Measurements from ENCODE around the gene IMPG1.
A peak's percentile ranks its signal among the peaks of the same experiment; 100 is the strongest.

IMPG1 gene

DNA sequence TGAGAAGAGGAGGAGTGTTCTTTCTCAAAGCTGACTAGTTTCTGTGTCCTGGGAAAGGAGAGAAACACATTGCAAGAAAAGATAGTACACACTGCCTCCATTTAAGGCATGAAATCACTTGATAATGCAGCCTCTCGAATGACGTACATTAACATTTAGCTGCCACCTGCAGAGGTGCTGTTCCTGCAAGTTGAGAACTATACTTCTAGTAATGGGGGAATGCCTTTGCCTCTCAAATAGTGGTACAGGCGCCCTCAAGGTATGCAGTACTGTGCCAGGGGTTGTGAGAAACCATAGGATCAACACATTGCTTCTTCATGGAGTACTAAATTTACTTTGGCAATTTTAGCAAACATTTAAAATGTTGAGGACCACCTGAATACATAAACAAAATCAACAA is 20.1 kb downstream of the IMPG1 start:
- no peak overlapping the region for H3K4me2 ChIP-seq (ENCODE audit: low read length, poor library complexity, severe bottlenecking)
- H3K4ac ChIP-seq (ENCODE audit: low read depth in 1 of 2, low read length in 2 of 2), result no peak overlapping the region
- H2BK15ac ChIP-seq (ENCODE audit: low read depth, poor library complexity, severe bottlenecking), result no peak overlapping the region
- no peak overlapping the region for H2BK120ac ChIP-seq (ENCODE audit: low read depth, low read length)
- H4K8ac ChIP-seq (ENCODE audit: low read length), result no peak overlapping the region
- no peak overlapping the region for H4K91ac ChIP-seq (ENCODE audit: low read length)
- no peak overlapping the region for H2BK5ac ChIP-seq (ENCODE audit: low read depth, low read length, poor library complexity, severe bottlenecking)
- 58% methylated on average over 2 of the region's 3 CpGs for WGBS
- H3K4me1 ChIP-seq (ENCODE audit: control insufficient read depth, insufficient read depth, low read depth, low read length), result no peaks in the 10 kb centered on the region
- no peak overlapping the region for H3K14ac ChIP-seq (ENCODE audit: low read length in 2 of 2)
- no peak overlapping the region for H3K27ac ChIP-seq (ENCODE audit: low read length, poor library complexity, severe bottlenecking)
- no peak overlapping the region for H3K9ac ChIP-seq (ENCODE audit: low read length)
- no peaks in the 10 kb centered on the region for H3K79me1 ChIP-seq (replicated peaks; ENCODE audit: low read length, poor library complexity, severe bottlenecking)
- H3K18ac ChIP-seq (ENCODE audit: low read depth in 1 of 2, low read length in 2 of 2), result no peak overlapping the region
- no peak overlapping the region for H3K4me3 ChIP-seq (ENCODE audit: insufficient read depth in 1 of 2, low read depth in 1 of 2, low read length in 2 of 2)
- no peaks in the 10 kb centered on the region for H3K27me3 ChIP-seq (ENCODE audit: control insufficient read depth in 1 of 2, insufficient read depth in 1 of 2, low read length in 2 of 2)
- no peak overlapping the region for H2AK5ac ChIP-seq (ENCODE audit: low read length, severe bottlenecking)
- H2AFZ ChIP-seq (ENCODE audit: low read depth, low read length), result no peak overlapping the region
- no peaks in the 10 kb centered on the region for H3K9me3 ChIP-seq (ENCODE audit: control insufficient read depth, low read length)
- H3K23ac ChIP-seq (ENCODE audit: low read length in 2 of 2), result no peak overlapping the region
- H3K36me3 ChIP-seq (ENCODE audit: control insufficient read depth in 1 of 2, insufficient read depth in 2 of 2, low read depth in 1 of 2, low read length in 2 of 2), result no peaks in the 10 kb centered on the region
- no peak for DNase-seq
- no peak overlapping the region for H2BK12ac ChIP-seq (ENCODE audit: low read length in 2 of 2)

DNA sequence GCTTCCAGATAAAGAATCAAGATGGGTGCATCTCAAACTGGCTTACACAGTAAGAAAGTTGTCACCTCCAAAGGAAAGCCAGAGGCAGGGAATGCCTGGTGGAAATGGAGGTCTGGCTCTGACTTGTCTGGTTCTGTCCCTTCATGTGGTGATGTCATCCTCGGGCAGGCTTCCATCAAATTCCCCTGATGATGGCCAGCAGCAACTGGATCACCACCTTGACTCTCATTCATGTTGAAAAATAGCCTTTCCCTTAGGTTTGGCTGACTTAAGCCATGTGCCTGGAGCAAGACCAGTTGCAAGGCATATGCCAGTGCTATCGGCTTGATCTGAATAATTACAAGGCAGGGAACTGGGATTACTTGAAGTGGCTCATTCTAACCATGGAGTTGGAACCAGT is 28.8 kb downstream of the IMPG1 start:
- no peak overlapping the region for H3K23ac ChIP-seq (ENCODE audit: low read length in 2 of 2)

DNA sequence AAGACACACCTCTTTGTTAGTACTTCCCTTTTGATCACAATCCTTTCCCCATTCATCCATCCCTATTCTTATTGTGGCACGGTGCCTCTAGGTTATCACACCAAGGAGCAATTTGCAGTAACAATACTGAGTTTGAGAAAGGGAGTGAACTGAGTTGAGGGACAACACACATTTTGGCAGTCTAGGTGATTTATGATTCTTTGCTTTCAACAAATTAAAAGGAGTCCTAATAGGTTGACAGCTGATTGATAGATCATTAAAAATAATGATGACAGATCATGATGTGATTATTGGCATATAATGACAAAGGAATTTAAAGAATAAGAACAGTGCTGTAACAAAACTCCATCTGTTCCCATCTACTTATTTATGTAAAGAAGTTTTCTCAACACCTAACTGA is 36.7 kb downstream of the IMPG1 start:
- WGBS, result 89% methylated on average over 1 of the region's 1 CpG
- no peaks in the 10 kb centered on the region for H3K4me1 ChIP-seq (ENCODE audit: control insufficient read depth, insufficient read depth, low read depth, low read length)
- no peaks in the 10 kb centered on the region for H3K9me3 ChIP-seq (ENCODE audit: control insufficient read depth, low read length)
- no peak overlapping the region for H3K23ac ChIP-seq (ENCODE audit: low read length in 2 of 2)
- no peak overlapping the region for H3K9ac ChIP-seq (ENCODE audit: low read length)
- no peak overlapping the region for H3K4me2 ChIP-seq (ENCODE audit: low read length, poor library complexity, severe bottlenecking)
- H2BK5ac ChIP-seq (ENCODE audit: low read depth, low read length, poor library complexity, severe bottlenecking), result no peak overlapping the region
- H3K18ac ChIP-seq (ENCODE audit: low read depth in 1 of 2, low read length in 2 of 2), result no peak overlapping the region
- H3K36me3 ChIP-seq (ENCODE audit: control insufficient read depth in 1 of 2, insufficient read depth in 2 of 2, low read depth in 1 of 2, low read length in 2 of 2), result no peaks in the 10 kb centered on the region
- H3K27ac ChIP-seq (ENCODE audit: low read length, poor library complexity, severe bottlenecking), result no peak overlapping the region
- H2BK12ac ChIP-seq (ENCODE audit: low read length in 2 of 2), result no peak overlapping the region
- no peak overlapping the region for H2BK120ac ChIP-seq (ENCODE audit: low read depth, low read length)
- no peak overlapping the region for H2BK15ac ChIP-seq (ENCODE audit: low read depth, poor library complexity, severe bottlenecking)
- H3K4ac ChIP-seq (ENCODE audit: low read depth in 1 of 2, low read length in 2 of 2), result no peak overlapping the region
- no peak overlapping the region for H4K8ac ChIP-seq (ENCODE audit: low read length)
- H4K91ac ChIP-seq (ENCODE audit: low read length), result no peak overlapping the region
- no peaks in the 10 kb centered on the region for H3K27me3 ChIP-seq (ENCODE audit: control insufficient read depth in 1 of 2, insufficient read depth in 1 of 2, low read length in 2 of 2)
- H2AFZ ChIP-seq (ENCODE audit: low read depth, low read length), result no peak overlapping the region
- DNase-seq, result no peak
- no peak overlapping the region for H3K14ac ChIP-seq (ENCODE audit: low read length in 2 of 2)
- H3K4me3 ChIP-seq (ENCODE audit: insufficient read depth in 1 of 2, low read depth in 1 of 2, low read length in 2 of 2), result no peak overlapping the region
- H3K79me1 ChIP-seq (replicated peaks; ENCODE audit: low read length, poor library complexity, severe bottlenecking), result no peaks in the 10 kb centered on the region
- H2AK5ac ChIP-seq (ENCODE audit: low read length, severe bottlenecking), result no peak overlapping the region

More for the DNA sequence above, 28.8 kb downstream of the IMPG1 start:
- no peak overlapping the region for H4K91ac ChIP-seq (ENCODE audit: low read length)
- WGBS, result 53% methylated on average over 2 of the region's 2 CpGs
- no peak overlapping the region for H3K9ac ChIP-seq (ENCODE audit: low read length)
- H3K4me2 ChIP-seq (ENCODE audit: low read length, poor library complexity, severe bottlenecking), result no peak overlapping the region
- no peaks in the 10 kb centered on the region for H3K4me1 ChIP-seq (ENCODE audit: control insufficient read depth, insufficient read depth, low read depth, low read length)
- H4K8ac ChIP-seq (ENCODE audit: low read length), result no peak overlapping the region
- H3K14ac ChIP-seq (ENCODE audit: low read length in 2 of 2), result no peak overlapping the region
- H3K79me1 ChIP-seq (replicated peaks; ENCODE audit: low read length, poor library complexity, severe bottlenecking), result no peaks in the 10 kb centered on the region
- H2BK15ac ChIP-seq (ENCODE audit: low read depth, poor library complexity, severe bottlenecking), result no peak overlapping the region
- no peaks in the 10 kb centered on the region for H3K36me3 ChIP-seq (ENCODE audit: control insufficient read depth in 1 of 2, insufficient read depth in 2 of 2, low read depth in 1 of 2, low read length in 2 of 2)
- no peak overlapping the region for H3K4me3 ChIP-seq (ENCODE audit: insufficient read depth in 1 of 2, low read depth in 1 of 2, low read length in 2 of 2)
- DNase-seq, result no peak
- no peak overlapping the region for H2BK5ac ChIP-seq (ENCODE audit: low read depth, low read length, poor library complexity, severe bottlenecking)
- no peak overlapping the region for H3K4ac ChIP-seq (ENCODE audit: low read depth in 1 of 2, low read length in 2 of 2)
- no peaks in the 10 kb centered on the region for H3K27me3 ChIP-seq (ENCODE audit: control insufficient read depth in 1 of 2, insufficient read depth in 1 of 2, low read length in 2 of 2)
- H2AK5ac ChIP-seq (ENCODE audit: low read length, severe bottlenecking), result no peak overlapping the region
- H2AFZ ChIP-seq (ENCODE audit: low read depth, low read length), result no peak overlapping the region
- H2BK12ac ChIP-seq (ENCODE audit: low read length in 2 of 2), result no peak overlapping the region
- no peak overlapping the region for H3K27ac ChIP-seq (ENCODE audit: low read length, poor library complexity, severe bottlenecking)
- no peak overlapping the region for H2BK120ac ChIP-seq (ENCODE audit: low read depth, low read length)
- H3K18ac ChIP-seq (ENCODE audit: low read depth in 1 of 2, low read length in 2 of 2), result no peak overlapping the region
- no peaks in the 10 kb centered on the region for H3K9me3 ChIP-seq (ENCODE audit: control insufficient read depth, low read length)

DNA sequence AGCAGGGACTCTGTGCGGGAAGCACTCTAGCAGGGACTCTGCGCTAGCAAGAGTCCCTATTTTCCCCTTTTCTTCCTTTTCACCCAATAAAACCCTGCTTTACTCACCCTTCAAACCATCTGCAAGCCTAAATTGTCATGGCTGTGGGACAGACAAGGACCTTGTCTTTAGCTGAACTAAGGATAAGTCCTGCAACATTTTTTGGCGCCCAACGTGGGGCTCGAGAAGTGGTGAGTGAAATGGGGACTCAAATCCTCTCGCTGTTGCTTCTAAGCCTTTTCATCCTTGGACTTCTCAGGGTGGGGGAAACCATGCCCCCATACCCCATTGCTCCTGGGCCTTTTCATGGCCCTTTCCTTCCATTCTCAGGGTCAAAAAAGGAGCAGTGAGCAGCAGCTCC is 46.4 kb downstream of the IMPG1 start:
- Histone ChIP-seq H2BK120ac (ENCODE audit: low read depth, low read length) (no peak overlapping the region), H2BK5ac (ENCODE audit: low read depth, low read length, poor library complexity, severe bottlenecking) (no peak overlapping the region), H3K27ac (ENCODE audit: low read length, poor library complexity, severe bottlenecking) (no peak overlapping the region), H2AFZ (ENCODE audit: low read depth, low read length) (no peak overlapping the region), H3K4me3 (ENCODE audit: insufficient read depth in 1 of 2, low read depth in 1 of 2, low read length in 2 of 2) (peak overlapping the region in 1 of 2 experiments; percentile 24), H4K91ac (ENCODE audit: low read length) (no peak overlapping the region), H3K14ac (ENCODE audit: low read length in 2 of 2) (no peak overlapping the region), H3K79me1 (replicated peaks; ENCODE audit: low read length, poor library complexity, severe bottlenecking) (no peaks in the 10 kb centered on the region), H3K4me1 (ENCODE audit: control insufficient read depth, insufficient read depth, low read depth, low read length) (no peaks in the 10 kb centered on the region), H2AK5ac (ENCODE audit: low read length, severe bottlenecking) (no peak overlapping the region), H3K4ac (ENCODE audit: low read depth in 1 of 2, low read length in 2 of 2) (no peak overlapping the region), H3K27me3 (ENCODE audit: control insufficient read depth in 1 of 2, insufficient read depth in 1 of 2, low read length in 2 of 2) (no peaks in the 10 kb centered on the region), H4K8ac (ENCODE audit: low read length) (no peak overlapping the region), H2BK15ac (ENCODE audit: low read depth, poor library complexity, severe bottlenecking) (no peak overlapping the region), H3K23ac (ENCODE audit: low read length in 2 of 2) (no peak overlapping the region), H3K9ac (ENCODE audit: low read length) (no peak overlapping the region), H2BK12ac (ENCODE audit: low read length in 2 of 2) (no peak overlapping the region), H3K9me3 (ENCODE audit: control insufficient read depth, low read length) (peaks cover 45% of the 10 kb centered on the region), H3K4me2 (ENCODE audit: low read length, poor library complexity, severe bottlenecking) (no peak overlapping the region), H3K18ac (ENCODE audit: low read depth in 1 of 2, low read length in 2 of 2) (no peak overlapping the region), H3K36me3 (ENCODE audit: control insufficient read depth in 1 of 2, insufficient read depth in 2 of 2, low read depth in 1 of 2, low read length in 2 of 2) (no peaks in the 10 kb centered on the region)
- WGBS, result 87% methylated on average over 6 of the region's 6 CpGs
- DNase-seq, result peak; percentile 33

Data from mesenchymal stem cell (in vitro differentiated cells and primary cell).